Lung (tissue), 12 donors: ENCODE results near the gene CTU2. TPM values are rescaled to one million over a fixed set of nuclear protein-coding genes. Genes with fewer than 3 reads are reported as not detected.

Experiments
- ATAC-seq: fragments of 200-7000 bp; cut with Tn5 transposase; one replicate; pipeline ENCODE4 v1.9.1; 2020; ENCODE audit warnings: moderate number of reproducible peaks; ENCODE audit not compliant: insufficient read depth, low FRiP score
- DNase-seq, 3 donors: peaks; one replicate each; pipeline ENCODE4 v3.0.0-alpha.2; 2013 to 2017
- H3K27ac ChIP-seq, 2 donors: one replicate each; pipeline ENCODE4 v1.5.1; 2013; ENCODE audit warnings: mild to moderate bottlenecking in 2 of 2, moderate library complexity in 2 of 2, control low read depth in 1 of 2, inconsistent platforms in 1 of 2, low read depth in 1 of 2, low read length in 1 of 2
- H3K27me3 ChIP-seq, 3 donors: one replicate each; pipeline ENCODE4 v1.5.1; 2013; ENCODE audit warnings: low read length in 2 of 3; ENCODE audit not compliant: control insufficient read depth in 3 of 3, insufficient read depth in 3 of 3
- H3K36me3 ChIP-seq, 4 donors: one replicate each; pipeline ENCODE4 v1.5.1; 2013; ENCODE audit warnings: low read length in 4 of 4, mild to moderate bottlenecking in 1 of 4, moderate library complexity in 1 of 4; ENCODE audit not compliant: control insufficient read depth in 4 of 4, insufficient read depth in 4 of 4
- H3K4me1 ChIP-seq, 5 donors: one replicate each; pipeline ENCODE4 v1.5.1; 2013; ENCODE audit warnings: low read length in 5 of 5, mild to moderate bottlenecking in 2 of 5, moderate library complexity in 1 of 5; ENCODE audit not compliant: control insufficient read depth in 5 of 5, insufficient read depth in 5 of 5
- H3K4me3 ChIP-seq: one replicate; pipeline ENCODE4 v1.5.1; 2013; ENCODE audit warnings: mild to moderate bottlenecking, control low read depth, moderate library complexity
- H3K9ac ChIP-seq, 2 donors: one replicate each; pipeline ENCODE4 v1.5.1; 2013; ENCODE audit warnings: low read length in 2 of 2, control low read depth in 1 of 2; ENCODE audit not compliant: insufficient read depth in 1 of 2
- H3K9me3 ChIP-seq, 4 donors: one replicate each; pipeline ENCODE4 v1.5.1; 2013; ENCODE audit warnings: low read length in 3 of 4, mild to moderate bottlenecking in 1 of 4, moderate library complexity in 1 of 4; ENCODE audit not compliant: control insufficient read depth in 4 of 4, insufficient read depth in 3 of 4
- WGBS, 2 donors: extraction: QIAGEN DNeasy Blood & Tissue Kit; methylation state at CpG; one replicate each; pipeline ENCODE4 v1.1.7; 2013; 5-methylcytosine and 5-hydroxymethylcytosine counted together
- polyA plus RNA-seq, 2 donors: library from polyadenylated mRNA; stranded (reverse); fragments of 200-250 nt; gene quantifications; one replicate each; pipeline ENCODE4 v1.2.1, GENCODE V29; 2013
- total RNA-seq, 2 donors: library from RNA; depleted of rRNA in 1 of 2; stranded (reverse); fragments of >200 nt in 1 of 2; gene quantifications; one replicate each; pipeline ENCODE4 v1.2.1, GENCODE V29; 2014 to 2021
- TF ChIP-seq, protein P1 (sequence below): IDR thresholded peaks from 2 replicates; pipeline ENCODE4 v1.5.1; 2012; ENCODE audit warnings: mild to moderate bottlenecking; ENCODE audit errors: control extremely low read depth, extremely low read depth
- donor health status: control.
- donor health status: control.
- donor health status: Bipolar disorder and iron deficiency.
- donor health status: healthy.
- donor health status: DM: yes; HTN: yes; CAD: no.

Gene CTU2
- total and polyA plus RNA-seq, 4 donors: 5.7 to 23.4 (median 18.3) TPM

DNA sequence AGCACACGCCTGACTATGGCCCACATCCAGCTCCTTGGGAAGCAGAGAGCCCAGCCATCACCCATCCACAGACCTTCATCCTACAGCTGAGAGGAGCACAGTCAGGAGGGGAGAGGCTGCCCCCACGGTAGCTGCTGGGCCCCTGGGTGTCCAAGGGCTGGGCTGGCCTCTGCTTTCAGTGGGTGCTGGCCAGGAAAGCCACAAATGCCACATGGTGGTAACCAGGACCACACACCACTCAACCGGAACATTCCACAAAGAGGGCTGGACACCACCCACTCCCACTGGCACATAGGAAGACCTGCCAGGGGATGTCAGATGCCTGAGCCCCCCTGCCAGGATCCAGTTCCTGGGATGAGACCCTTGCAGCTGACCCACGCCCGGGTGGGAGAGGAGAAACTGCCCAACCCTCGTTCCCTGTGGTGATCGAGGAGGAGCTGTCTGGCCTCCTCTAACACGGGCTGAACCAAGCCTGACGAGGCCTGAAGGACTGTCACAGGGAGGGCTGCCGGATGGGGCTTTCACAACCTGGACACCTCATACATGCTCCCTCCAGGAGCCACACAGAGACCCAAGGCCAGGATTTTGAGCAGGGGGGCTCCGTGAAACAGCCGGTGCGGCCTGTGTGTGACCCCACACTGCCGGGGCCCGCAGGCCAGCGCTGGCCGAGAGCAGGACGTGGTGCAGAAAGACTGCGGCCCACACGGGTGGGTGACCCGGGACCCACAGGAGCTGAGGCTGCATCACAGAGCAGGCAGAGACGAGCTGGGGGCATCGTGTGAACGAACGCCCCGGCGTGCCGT lies 48.0 kb downstream of the CTU2 start:
- Histone ChIP-seq H3K27ac (no peak overlapping the region), H3K4me3 (no peak overlapping the region), H3K27me3 (no peaks in the 10 kb centered on the region), H3K4me1 (peaks cover 0 to 7% (median 2%) of the 10 kb centered on the region in 5 donors), H3K36me3 (peaks cover 0 to 17% (median 2%) of the 10 kb centered on the region in 4 donors), H3K9ac (no peak overlapping the region), H3K9me3 (no peaks in the 10 kb centered on the region)
- TF ChIP-seq, protein P1, sequence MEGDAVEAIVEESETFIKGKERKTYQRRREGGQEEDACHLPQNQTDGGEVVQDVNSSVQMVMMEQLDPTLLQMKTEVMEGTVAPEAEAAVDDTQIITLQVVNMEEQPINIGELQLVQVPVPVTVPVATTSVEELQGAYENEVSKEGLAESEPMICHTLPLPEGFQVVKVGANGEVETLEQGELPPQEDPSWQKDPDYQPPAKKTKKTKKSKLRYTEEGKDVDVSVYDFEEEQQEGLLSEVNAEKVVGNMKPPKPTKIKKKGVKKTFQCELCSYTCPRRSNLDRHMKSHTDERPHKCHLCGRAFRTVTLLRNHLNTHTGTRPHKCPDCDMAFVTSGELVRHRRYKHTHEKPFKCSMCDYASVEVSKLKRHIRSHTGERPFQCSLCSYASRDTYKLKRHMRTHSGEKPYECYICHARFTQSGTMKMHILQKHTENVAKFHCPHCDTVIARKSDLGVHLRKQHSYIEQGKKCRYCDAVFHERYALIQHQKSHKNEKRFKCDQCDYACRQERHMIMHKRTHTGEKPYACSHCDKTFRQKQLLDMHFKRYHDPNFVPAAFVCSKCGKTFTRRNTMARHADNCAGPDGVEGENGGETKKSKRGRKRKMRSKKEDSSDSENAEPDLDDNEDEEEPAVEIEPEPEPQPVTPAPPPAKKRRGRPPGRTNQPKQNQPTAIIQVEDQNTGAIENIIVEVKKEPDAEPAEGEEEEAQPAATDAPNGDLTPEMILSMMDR: no peak
- no peak for ATAC-seq
- 87 to 88% methylated on average over 23 to 28 of the region's 28 CpGs for WGBS, 2 donors
- peak in 1 of 3 donors; percentile 22 for DNase-seq

DNA sequence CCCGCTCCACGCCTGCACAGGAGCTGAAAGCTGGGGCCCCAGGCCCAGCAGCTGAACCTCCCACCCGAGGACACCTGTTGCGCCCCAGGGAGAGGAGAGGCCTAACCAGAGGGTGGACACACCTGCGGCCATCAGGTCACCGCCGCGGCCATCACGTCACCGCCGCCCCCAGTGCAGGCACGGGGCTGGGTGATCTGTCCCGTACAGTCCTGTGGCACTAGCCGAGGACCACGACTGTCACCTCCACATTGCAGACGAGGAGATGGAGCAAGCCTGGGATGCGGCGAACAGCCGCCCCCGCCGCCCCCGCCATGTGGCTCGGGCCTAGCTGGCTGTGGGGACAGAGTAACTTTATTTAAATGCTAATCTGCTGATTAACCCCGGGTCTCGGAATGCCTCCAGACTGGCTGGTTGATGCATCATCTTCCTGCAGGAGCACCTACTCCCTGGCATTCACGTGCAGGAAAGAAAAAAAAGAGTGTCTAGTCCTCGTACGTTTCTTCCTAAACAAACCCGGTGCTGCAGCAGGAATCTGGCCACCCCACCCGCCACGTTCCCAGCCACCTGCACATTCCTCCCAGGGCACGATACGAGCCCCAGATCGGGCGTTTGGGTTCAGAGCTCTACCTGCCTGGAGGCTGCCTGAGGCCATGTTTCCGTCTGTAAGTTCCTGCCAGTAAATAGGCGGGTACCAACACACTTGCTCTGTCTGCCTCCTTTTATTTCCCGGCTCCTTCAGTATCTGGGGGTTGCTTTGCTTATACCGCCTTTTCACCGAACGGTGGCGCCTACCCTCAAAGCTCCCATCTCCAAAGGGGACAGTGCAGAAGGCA lies 48.8 kb downstream of the CTU2 start:
- ATAC-seq (no peak), DNase-seq (no peak)
- no peak overlapping the region for H3K27ac ChIP-seq
- H3K4me1 ChIP-seq: peaks cover 0 to 12% (median 5%) of the 10 kb centered on the region in 5 donors
- 78 to 81% methylated on average over 40 to 42 of the region's 42 CpGs for WGBS, 2 donors
- H3K9me3 ChIP-seq: no peaks in the 10 kb centered on the region
- no peaks in the 10 kb centered on the region for H3K27me3 ChIP-seq
- H3K4me3 ChIP-seq: no peak overlapping the region
- H3K9ac ChIP-seq: no peak overlapping the region
- TF ChIP-seq, protein P1: no peak
- H3K36me3 ChIP-seq: peaks cover 0 to 15% (median 2%) of the 10 kb centered on the region in 4 donors

DNA sequence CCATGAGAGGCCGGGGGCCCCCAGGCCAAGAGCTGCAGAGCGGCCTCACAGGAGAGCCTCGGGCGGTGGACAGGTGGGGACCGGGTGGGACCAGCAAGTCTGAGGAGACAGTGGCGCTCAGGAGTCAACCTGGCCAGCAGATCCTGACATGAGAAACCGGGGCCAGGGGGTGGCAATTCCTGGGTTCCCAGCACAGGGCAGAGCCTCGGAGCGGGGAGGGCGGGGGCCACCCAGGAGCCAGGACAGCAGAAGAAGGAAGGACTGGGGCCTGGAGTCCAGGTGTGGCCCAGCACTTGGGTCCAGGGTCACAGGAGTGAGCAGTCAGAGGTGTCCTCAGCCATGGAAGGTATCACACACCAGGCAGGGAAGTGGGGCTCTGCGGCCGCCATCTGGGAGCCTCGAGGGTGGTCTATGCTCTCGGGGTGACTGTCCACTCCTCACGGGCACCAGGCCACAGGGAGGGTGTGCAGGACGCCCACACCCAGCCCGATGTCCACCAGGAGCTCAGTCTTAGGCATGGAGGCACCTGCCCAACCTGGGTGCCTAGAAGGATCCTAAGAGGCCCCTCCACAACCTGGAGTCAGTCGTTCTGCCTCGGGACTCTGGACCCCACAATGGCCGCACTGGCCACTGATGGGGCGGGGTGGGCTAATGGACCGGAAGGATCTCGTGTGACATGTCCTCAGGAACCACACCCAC lies 49.6 kb downstream of the CTU2 start:
- TF ChIP-seq, protein P1: no peak
- no peaks in the 10 kb centered on the region for H3K9me3 ChIP-seq
- peaks cover 0 to 15% (median 8%) of the 10 kb centered on the region in 5 donors for H3K4me1 ChIP-seq
- H3K27me3 ChIP-seq: no peaks in the 10 kb centered on the region
- DNase-seq: no peak
- peak overlapping the region in 1 of 2 donors; percentile 10 for H3K27ac ChIP-seq
- peaks cover 0 to 15% (median 2%) of the 10 kb centered on the region in 4 donors for H3K36me3 ChIP-seq
- no peak overlapping the region for H3K4me3 ChIP-seq
- WGBS, 2 donors: 85 to 87% methylated on average over 23 of the region's 23 CpGs
- H3K9ac ChIP-seq: no peak overlapping the region
- ATAC-seq: no peak
